ENCODE results near the gene SLC4A7. TPM values are rescaled to one million over a fixed set of nuclear protein-coding genes. Genes with fewer than 3 reads are reported as not detected.

SLC4A7 gene
- total and polyA plus RNA-seq, 2 donors (not counting 1 experiment from before 2014, with no cell fraction given) = 23.8 to 214 TPM

DNA sequence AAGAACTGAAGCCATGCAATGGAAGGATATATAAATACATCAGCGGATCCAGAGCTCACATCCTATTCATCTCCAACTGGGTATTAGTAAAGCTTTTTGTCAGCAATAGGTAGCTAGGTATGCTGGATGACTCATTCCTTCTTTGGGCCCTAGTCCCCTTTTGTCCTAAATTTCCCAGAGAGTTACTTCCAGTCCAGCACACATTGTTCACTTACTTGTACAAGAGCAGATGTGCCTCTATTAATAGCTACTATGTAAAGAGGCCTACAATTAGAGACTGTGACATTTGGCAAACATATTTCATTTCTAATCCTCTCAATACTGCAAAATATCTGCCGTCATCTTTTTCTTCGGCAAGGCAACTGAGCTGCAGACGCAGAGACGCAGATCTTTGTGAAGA lies 1.7 kb upstream of the SLC4A7 start:
- Histone ChIP-seq H3K27ac (ENCODE audit: insufficient read depth, low read length) (no peak overlapping the region), H3K4me3 (replicated peaks in 1 of 4; ENCODE audit: control extremely low read depth in 1 of 4, insufficient read depth in 1 of 4, low read depth in 3 of 4, low read length in 4 of 4) (no peak overlapping the region), H3K9me3 (ENCODE audit: control insufficient read depth, insufficient read depth, low read depth, low read length) (no peaks in the 10 kb centered on the region), H3K79me2 (ENCODE audit: control insufficient read depth, insufficient read depth, low read length) (peaks cover 33% of the 10 kb centered on the region), H3K27me3 (ENCODE audit: control insufficient read depth, insufficient read depth, low read length) (no peaks in the 10 kb centered on the region), H4K20me1 (ENCODE audit: control insufficient read depth, extremely low read depth, insufficient read depth, low read length) (no peaks in the 10 kb centered on the region), H3K9ac (ENCODE audit: insufficient read depth, low read length) (no peak overlapping the region), H2AFZ (ENCODE audit: low read length) (no peak overlapping the region), H3K4me2 (ENCODE audit: extremely low read depth, insufficient read depth, low read length) (no peak overlapping the region), H3K36me3 (ENCODE audit: control insufficient read depth, insufficient read depth, low read length) (no peaks in the 10 kb centered on the region), H3K4me1 (ENCODE audit: control insufficient read depth, extremely low read depth, insufficient read depth, low read length) (no peaks in the 10 kb centered on the region)
- no peak for TF ChIP-seq CTCF (conservative IDR thresholded peaks at IDR 0.05 in 1 of 2, IDR thresholded peaks at IDR 0.05 in 1 of 2; ENCODE audit: low read depth in 1 of 2, low read length in 2 of 2)
- TF ChIP-seq EZH2 (IDR thresholded peaks at IDR 0.05; ENCODE audit: low read length, missing control alignments) = no peak
- peak in 1 of 2 donors; percentile 35 for DNase-seq (ENCODE audit: low read depth in 2 of 2)

- peak overlapping the region; percentile 79 for H3K4me2 ChIP-seq (ENCODE audit: extremely low read depth, insufficient read depth, low read length)
- DNase-seq (ENCODE audit: low read depth in 2 of 2) = peak; percentile 84 to 90
- H3K4me1 ChIP-seq (ENCODE audit: control insufficient read depth, extremely low read depth, insufficient read depth, low read length) = peaks cover 3% of the 10 kb centered on the region
- H3K9ac ChIP-seq (ENCODE audit: insufficient read depth, low read length) = peak overlapping the region; percentile 90
- H3K27ac ChIP-seq (ENCODE audit: insufficient read depth, low read length) = peak overlapping the region; percentile 83
- no peaks in the 10 kb centered on the region for H3K27me3 ChIP-seq (ENCODE audit: control insufficient read depth, insufficient read depth, low read length)
- TF ChIP-seq EZH2 (IDR thresholded peaks at IDR 0.05; ENCODE audit: low read length, missing control alignments) (no peak), CTCF (conservative IDR thresholded peaks at IDR 0.05 in 1 of 2, IDR thresholded peaks at IDR 0.05 in 1 of 2; ENCODE audit: low read depth in 1 of 2, low read length in 2 of 2) (no peak)
- no peaks in the 10 kb centered on the region for H3K9me3 ChIP-seq (ENCODE audit: control insufficient read depth, insufficient read depth, low read depth, low read length)
- H4K20me1 ChIP-seq (ENCODE audit: control insufficient read depth, extremely low read depth, insufficient read depth, low read length) = no peaks in the 10 kb centered on the region
- no peaks in the 10 kb centered on the region for H3K36me3 ChIP-seq (ENCODE audit: control insufficient read depth, insufficient read depth, low read length)
- H2AFZ ChIP-seq (ENCODE audit: low read length) = peak overlapping the region; percentile 71
- peak overlapping the region; percentile 61 to 85 (median 74) for H3K4me3 ChIP-seq (replicated peaks in 1 of 4; ENCODE audit: control extremely low read depth in 1 of 4, insufficient read depth in 1 of 4, low read depth in 3 of 4, low read length in 4 of 4)
- peaks cover 58% of the 10 kb centered on the region for H3K79me2 ChIP-seq (ENCODE audit: control insufficient read depth, insufficient read depth, low read length)
Measured at GRCh38 chr3:27483117-27484014, 818 bp downstream of the SLC4A7 start.

DNA sequence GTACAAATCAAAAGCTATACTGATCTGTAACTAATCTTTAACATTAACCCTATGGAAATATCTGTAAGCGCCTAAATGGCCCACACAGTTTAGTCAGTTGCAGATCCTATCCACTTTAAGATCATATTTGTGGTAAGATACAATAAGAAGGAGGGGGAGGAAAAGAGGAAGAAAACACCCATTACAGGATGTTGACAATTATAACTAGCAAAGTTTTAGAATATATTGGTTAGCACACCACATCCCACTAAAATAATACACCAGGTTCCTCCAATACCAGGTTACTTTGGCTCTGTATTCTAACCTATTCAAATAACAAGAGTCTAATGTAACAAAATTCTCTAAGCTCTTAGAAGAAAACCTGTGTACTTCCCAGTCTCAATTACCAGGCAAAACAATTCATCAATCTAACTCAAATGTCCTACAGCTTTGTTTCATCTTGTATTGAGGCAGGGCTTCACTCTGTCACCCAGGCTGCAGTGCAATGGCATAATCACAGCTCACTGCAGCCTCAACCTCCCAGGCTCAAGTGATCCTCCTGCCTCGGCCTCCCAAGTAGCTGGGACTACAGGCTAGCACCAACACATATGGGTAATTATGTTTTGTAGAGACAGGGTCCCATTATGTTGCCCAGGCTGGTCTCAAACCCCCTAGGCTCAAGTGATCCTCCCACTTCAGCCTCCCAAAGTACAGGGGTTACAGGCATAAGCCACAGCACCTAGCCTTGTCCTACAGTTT lies 4.2 kb downstream of the SLC4A7 start:
- no peak overlapping the region for H3K27ac ChIP-seq (ENCODE audit: insufficient read depth, low read length)
- peak overlapping the region; percentile 51 for H3K4me2 ChIP-seq (ENCODE audit: extremely low read depth, insufficient read depth, low read length)
- peaks cover 3% of the 10 kb centered on the region for H3K4me1 ChIP-seq (ENCODE audit: control insufficient read depth, extremely low read depth, insufficient read depth, low read length)
- no peaks in the 10 kb centered on the region for H3K27me3 ChIP-seq (ENCODE audit: control insufficient read depth, insufficient read depth, low read length)
- H3K9me3 ChIP-seq (ENCODE audit: control insufficient read depth, insufficient read depth, low read depth, low read length) = no peaks in the 10 kb centered on the region
- H3K79me2 ChIP-seq (ENCODE audit: control insufficient read depth, insufficient read depth, low read length) = peaks cover 92% of the 10 kb centered on the region
- TF ChIP-seq CTCF (conservative IDR thresholded peaks at IDR 0.05 in 1 of 2, IDR thresholded peaks at IDR 0.05 in 1 of 2; ENCODE audit: low read depth in 1 of 2, low read length in 2 of 2) = no peak
- TF ChIP-seq EZH2 (IDR thresholded peaks at IDR 0.05; ENCODE audit: low read length, missing control alignments) = no peak
- no peaks in the 10 kb centered on the region for H4K20me1 ChIP-seq (ENCODE audit: control insufficient read depth, extremely low read depth, insufficient read depth, low read length)
- H3K36me3 ChIP-seq (ENCODE audit: control insufficient read depth, insufficient read depth, low read length) = peaks cover 2% of the 10 kb centered on the region
- DNase-seq (ENCODE audit: low read depth in 2 of 2) = no peak
- no peak overlapping the region for H2AFZ ChIP-seq (ENCODE audit: low read length)
- no peak overlapping the region for H3K9ac ChIP-seq (ENCODE audit: insufficient read depth, low read length)
- peak overlapping the region in 1 of 4 experiments; percentile 77 for H3K4me3 ChIP-seq (replicated peaks in 1 of 4; ENCODE audit: control extremely low read depth in 1 of 4, insufficient read depth in 1 of 4, low read depth in 3 of 4, low read length in 4 of 4)
